GM19238 (cell line): ENCODE measurements around the gene SPTBN1.
"Not testable (repeated sequence)": the region's sequence is repeated elsewhere in the genome, so short reads cannot be mapped to it uniquely, and the experiment has no call there.

Experiments used
- DNase-seq: peaks from one replicate; pipeline ENCODE4 v3.0.0; 2011; ENCODE audit warnings: low spot score; ENCODE audit not compliant: insufficient read length

Gene SPTBN1

GRCh38 chr2:54470266-54470938, 14.3 kb downstream of the SPTBN1 start:
- no peak for DNase-seq

GRCh38 chr2:54471221-54471711, 15.1 kb downstream of the SPTBN1 start:
- no peak for DNase-seq

- DNase-seq: no peak
These were observed 17.7 kb downstream of the SPTBN1 start for GRCh38 chr2:54473851-54474250.

- no peak for DNase-seq
These were observed 19.2 kb downstream of the SPTBN1 start for GRCh38 chr2:54475285-54475684.

- DNase-seq: no peak
These were observed 19.8 kb downstream of the SPTBN1 start for GRCh38 chr2:54475919-54476318.

DNA sequence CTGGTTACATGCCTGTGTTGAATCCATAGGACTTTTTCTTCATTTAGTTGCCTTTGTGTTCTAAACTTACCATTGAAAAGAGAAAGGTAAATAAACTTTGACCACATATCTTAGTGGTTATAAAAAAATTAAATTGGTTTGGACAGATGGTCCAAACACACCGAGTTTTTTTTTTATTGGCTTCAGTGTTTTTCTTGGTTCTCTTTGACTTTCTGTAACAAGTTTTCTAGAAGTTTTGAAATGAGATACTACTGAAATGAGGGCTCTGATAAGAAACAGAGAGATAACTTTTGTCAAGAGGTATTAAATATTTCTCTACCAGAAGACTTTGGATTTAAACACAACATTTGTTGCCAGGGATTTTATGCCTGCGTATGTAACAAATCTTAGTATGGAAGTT, 20.7 kb downstream of the SPTBN1 start:
- DNase-seq: no peak

- DNase-seq: no peak
These were observed 21.8 kb downstream of the SPTBN1 start for GRCh38 chr2:54477896-54478295.

- DNase-seq: no peak
These were observed 22.8 kb downstream of the SPTBN1 start for GRCh38 chr2:54478899-54479298.

- no peak for DNase-seq
These were observed 23.3 kb downstream of the SPTBN1 start for GRCh38 chr2:54479424-54479823.

- no peak for DNase-seq
These were observed 23.9 kb downstream of the SPTBN1 start for GRCh38 chr2:54480025-54480424.

DNA sequence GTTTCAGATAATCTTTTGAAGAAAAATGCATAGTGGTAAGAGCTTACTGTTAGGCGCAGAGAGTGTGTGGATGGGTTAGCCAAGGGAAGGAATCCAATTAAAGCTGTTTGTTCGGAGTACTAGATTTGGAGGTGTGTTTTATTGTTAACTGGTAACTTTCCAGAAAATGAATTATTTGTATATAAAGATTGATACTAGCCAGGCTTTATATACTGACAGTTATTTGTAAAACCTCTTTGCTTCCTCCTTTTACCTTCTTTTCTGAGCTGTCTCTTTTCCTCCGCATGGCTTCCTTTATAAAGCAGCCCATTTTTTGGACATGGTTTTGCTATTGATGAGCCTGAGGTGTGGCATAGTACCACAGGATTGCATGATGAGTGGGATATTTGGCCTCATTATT, 25.6 kb downstream of the SPTBN1 start:
- no peak for DNase-seq

DNA sequence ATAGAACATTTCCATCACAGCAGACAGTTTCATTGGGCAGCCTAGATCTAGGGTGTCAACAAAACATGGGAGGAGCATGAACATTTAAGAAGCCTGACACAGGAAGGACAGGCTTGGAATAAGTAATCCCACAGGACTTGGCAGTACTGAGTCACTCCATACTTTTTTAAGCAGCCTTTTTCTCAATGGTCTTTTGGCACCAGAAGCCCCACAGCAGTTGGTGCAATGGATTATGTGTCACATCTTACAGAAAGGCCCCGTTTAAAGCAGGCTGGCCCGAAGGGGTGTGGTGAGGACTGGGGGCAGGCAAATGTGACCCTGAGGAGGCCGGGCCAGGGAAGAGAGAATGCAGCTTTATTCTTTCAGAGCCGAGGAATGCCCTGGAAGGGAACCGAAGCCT, 26.6 kb downstream of the SPTBN1 start:
- DNase-seq: no peak

GRCh38 chr2:54483426-54483825, 27.3 kb downstream of the SPTBN1 start:
- no peak for DNase-seq

DNA sequence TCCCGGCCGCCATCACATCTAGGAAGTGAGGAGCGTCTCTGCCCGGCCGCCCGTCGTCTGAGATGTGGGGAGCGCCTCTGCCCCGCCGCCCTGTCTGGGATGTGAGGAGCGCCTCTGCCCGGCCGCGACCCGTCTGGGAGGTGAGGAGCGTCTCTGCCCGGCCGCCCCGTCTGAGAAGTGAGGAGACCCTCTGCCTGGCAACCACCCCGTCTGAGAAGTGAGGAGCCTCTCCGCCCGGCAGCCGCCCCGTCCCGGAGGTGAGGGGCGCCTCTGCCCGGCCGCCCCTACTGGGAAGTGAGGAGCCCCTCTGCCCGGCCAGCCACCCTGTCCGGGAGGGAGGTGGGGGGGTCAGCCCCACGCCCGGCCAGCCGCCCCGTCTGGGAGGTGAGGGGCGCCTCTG, 29.6 kb downstream of the SPTBN1 start:
- DNase-seq: not testable (repeated sequence)

DNA sequence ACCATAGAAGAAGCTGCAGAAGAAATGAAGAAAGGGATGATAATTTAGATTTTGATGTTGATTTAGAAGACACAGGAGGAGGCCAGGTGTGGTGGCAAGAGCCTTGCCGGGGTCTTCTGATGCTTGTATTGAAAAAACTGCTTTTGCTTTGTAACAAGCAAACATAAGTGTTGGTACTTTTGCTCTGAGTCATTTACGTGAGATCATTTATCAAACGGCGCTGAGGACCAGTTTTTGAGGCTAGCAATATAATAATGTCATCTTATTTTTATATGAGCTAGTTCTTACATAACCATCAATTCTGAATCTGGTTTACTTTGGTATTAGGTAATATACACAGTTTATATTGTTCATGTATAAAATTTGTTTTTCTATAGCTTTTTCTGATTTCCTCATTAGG, 30.6 kb downstream of the SPTBN1 start:
- DNase-seq: no peak

DNA sequence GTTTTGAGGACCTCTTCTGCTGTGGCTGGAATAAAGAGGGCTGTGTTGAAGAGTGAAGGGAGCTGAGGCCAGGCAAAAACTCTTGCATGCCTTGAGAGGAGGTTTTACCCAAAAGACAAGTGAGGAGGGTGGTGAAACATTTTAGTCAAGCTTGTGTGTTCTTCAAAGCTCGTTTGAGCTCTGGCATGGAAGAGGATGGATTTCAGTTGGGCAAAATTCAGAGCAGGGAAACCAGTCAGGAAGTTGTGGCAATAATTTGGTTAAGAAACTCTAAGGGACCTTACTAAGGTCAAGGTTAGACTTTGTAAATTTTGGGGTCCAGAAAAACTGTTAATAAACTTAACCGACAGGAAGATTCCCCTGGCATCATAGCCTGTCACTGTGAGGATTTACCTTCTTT, 34.7 kb downstream of the SPTBN1 start:
- no peak for DNase-seq

DNA sequence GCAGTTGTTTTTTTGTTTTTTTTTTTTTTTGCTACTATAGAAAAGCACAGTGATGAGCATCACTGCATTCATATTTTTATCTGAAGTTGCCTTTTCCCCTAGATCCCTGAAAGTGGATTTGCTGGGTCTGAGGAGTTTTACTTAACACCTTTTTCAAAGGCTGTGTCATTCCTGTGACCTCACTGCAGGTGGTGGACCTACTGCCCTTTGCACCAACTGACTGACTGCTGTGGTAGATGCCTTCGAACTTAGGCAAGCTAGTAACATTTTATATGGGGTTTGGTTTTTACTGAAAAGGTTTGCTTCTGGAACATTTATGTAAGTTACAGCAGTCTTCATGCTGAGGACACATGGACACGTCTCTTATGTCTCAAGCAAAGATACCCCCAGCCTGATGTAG, 36.2 kb downstream of the SPTBN1 start:
- DNase-seq: no peak

- no peak for DNase-seq
These were observed 38.0 kb downstream of the SPTBN1 start for GRCh38 chr2:54494087-54494486.

DNA sequence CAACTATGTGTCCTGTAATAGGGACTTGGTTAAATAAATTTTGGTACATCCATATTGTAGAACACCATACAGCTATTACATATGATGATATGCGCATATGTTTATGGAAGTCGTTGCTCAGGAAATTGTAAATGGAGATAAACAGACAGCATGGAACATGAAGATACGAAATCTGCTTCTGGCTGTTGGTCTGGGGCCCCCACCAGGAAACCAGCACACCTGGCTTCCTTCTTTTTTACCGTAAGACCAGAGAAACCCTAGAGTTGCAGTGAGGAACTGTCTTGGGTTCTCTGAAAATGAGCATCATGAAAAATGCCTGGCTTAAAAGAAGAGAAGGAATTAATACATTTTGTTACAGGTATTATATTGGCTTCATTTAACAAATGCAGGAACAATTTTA, 40.8 kb downstream of the SPTBN1 start:
- DNase-seq: no peak

DNA sequence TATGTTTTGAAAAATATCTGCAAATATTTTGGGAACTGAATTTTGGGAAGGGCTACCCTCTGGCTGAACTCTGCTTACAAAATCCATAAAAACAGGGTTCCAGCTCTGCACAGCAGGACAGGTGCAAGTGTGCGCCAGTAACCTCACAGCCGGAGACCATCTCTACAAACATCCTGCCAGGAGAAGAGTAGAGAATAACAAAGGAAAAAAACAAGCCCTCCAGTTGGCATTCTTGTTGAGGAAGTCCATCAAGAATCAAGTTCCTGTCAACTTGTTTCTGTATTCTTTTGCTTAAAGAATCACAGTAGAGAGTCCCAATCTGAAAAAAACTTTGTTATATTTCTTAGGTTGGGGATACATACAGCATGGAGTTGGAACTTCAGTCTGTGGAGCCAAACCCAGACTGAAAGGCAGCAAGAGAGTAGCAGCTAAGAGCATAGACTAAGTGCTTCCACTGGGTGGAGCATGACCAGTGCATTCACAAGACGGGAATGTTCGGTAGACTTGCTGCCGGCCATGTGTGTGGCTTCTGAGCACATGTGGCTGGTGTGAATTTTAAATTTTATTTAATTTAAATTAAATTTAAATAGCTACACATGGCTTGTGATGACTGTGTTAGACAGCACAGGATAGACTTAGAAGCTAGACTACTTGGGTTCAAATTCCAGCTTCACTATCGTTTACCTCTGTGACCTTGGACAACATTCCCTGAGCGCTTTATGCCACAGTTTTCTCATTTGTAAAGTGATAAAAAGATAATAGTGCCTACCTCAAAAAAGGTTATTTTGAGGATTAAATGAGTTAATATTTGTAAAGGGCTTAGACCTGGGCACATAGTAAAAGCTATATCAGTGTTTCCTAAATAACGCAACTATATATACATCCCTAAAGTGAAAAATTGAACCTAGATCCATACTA, 41.9 kb downstream of the SPTBN1 start:
- no peak for DNase-seq

DNA sequence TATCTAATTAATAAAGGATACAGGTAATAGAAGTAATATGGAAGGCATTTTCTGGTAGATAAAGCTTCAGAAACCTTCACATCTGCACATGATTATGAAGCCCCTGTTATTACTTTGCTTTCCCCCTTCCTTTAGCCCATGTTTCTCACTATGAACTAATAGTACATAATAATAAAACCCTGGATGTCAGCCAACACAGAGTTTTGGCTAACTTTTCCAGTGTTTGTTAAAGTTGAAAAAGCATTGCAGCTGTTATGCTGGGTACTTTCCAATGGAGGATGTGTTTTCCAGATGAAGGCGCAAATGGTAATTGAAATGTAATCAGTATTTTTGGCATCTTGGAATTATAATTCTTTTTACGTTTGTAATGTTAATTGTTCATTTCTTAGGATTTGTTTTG, 43.5 kb downstream of the SPTBN1 start:
- no peak for DNase-seq

GRCh38 chr2:54500404-54501205, 44.5 kb downstream of the SPTBN1 start:
- DNase-seq: no peak
